ENCODE data around the gene GTF2A1L. TPM values are rescaled to one million over a fixed set of nuclear protein-coding genes. Genes with fewer than 3 reads are reported as not detected.

GTF2A1L gene
- 24.5 TPM for total RNA-seq
- 4.0 TPM for polyA plus RNA-seq

GRCh38 chr2:48617618-48618017 is at the start of gene GTF2A1L:
TSS of gene GTF2A1L (plus strand) at chr2:48617856. CDS start at chr2:48617875, 19 bp downstream.
- WGBS: 83% methylated on average over 26 of the region's 26 CpGs
- H3K4me3 ChIP-seq (ENCODE audit: low read depth, low read length): no peak within 1 kb of the TSS

GRCh38 chr2:48568547-48568946 is 49.1 kb upstream of the GTF2A1L start:
- Histone ChIP-seq H3K4me1 (ENCODE audit: insufficient read depth) (no peaks in the 10 kb centered on the region), H3K27ac (ENCODE audit: low read depth) (no peak overlapping the region), H3K4me3 (ENCODE audit: low read depth, low read length) (no peak overlapping the region), H3K36me3 (ENCODE audit: insufficient read depth) (no peaks in the 10 kb centered on the region)
- no peak for DNase-seq (ENCODE audit: extremely low spot score)
- WGBS: 84% methylated on average over 4 of the region's 4 CpGs

More at GRCh38 chr2:48617618-48618017, at the start of gene GTF2A1L:
- DNase-seq (ENCODE audit: extremely low spot score): no peak
- H3K36me3 ChIP-seq (ENCODE audit: insufficient read depth): no peaks in the 10 kb centered on the region
- H3K27ac ChIP-seq (ENCODE audit: low read depth): no peak within 1 kb of the TSS
- H3K4me1 ChIP-seq (ENCODE audit: insufficient read depth): no peaks in the 10 kb centered on the region

- no peak overlapping the region for H3K27ac ChIP-seq (ENCODE audit: low read depth)
Observed at GRCh38 chr2:48569433-48569832, 48.2 kb upstream of the GTF2A1L start.

GRCh38 chr2:48572816-48573215 is 44.8 kb upstream of the GTF2A1L start:
- Histone ChIP-seq H3K4me3 (ENCODE audit: low read depth, low read length) (no peak overlapping the region), H3K27ac (ENCODE audit: low read depth) (no peak overlapping the region), H3K36me3 (ENCODE audit: insufficient read depth) (no peaks in the 10 kb centered on the region), H3K4me1 (ENCODE audit: insufficient read depth) (no peaks in the 10 kb centered on the region)
- DNase-seq (ENCODE audit: extremely low spot score): no peak
- 70% methylated on average over 5 of the region's 5 CpGs for WGBS

More at GRCh38 chr2:48569433-48569832, 48.2 kb upstream of the GTF2A1L start:
- Histone ChIP-seq H3K4me3 (ENCODE audit: low read depth, low read length) (no peak overlapping the region), H3K36me3 (ENCODE audit: insufficient read depth) (no peaks in the 10 kb centered on the region), H3K4me1 (ENCODE audit: insufficient read depth) (no peaks in the 10 kb centered on the region)
- DNase-seq (ENCODE audit: extremely low spot score): no peak

- H3K27ac ChIP-seq (ENCODE audit: low read depth): no peak overlapping the region
- no peaks in the 10 kb centered on the region for H3K36me3 ChIP-seq (ENCODE audit: insufficient read depth)
- no peak overlapping the region for H3K4me3 ChIP-seq (ENCODE audit: low read depth, low read length)
- no peak for DNase-seq (ENCODE audit: extremely low spot score)
- no peaks in the 10 kb centered on the region for H3K4me1 ChIP-seq (ENCODE audit: insufficient read depth)
- WGBS: 78% methylated on average over 9 of the region's 9 CpGs
Observed at GRCh38 chr2:48574353-48575287, 43.0 kb upstream of the GTF2A1L start.

- 82% methylated on average over 4 of the region's 4 CpGs for WGBS
- Histone ChIP-seq H3K27ac (ENCODE audit: low read depth) (no peak overlapping the region), H3K36me3 (ENCODE audit: insufficient read depth) (no peaks in the 10 kb centered on the region), H3K4me1 (ENCODE audit: insufficient read depth) (no peaks in the 10 kb centered on the region), H3K4me3 (ENCODE audit: low read depth, low read length) (no peak overlapping the region)
- DNase-seq (ENCODE audit: extremely low spot score): no peak
Observed at GRCh38 chr2:48578313-48578712, 39.3 kb upstream of the GTF2A1L start.

- no peaks in the 10 kb centered on the region for H3K36me3 ChIP-seq (ENCODE audit: insufficient read depth)
- no peak overlapping the region for H3K27ac ChIP-seq (ENCODE audit: low read depth)
- WGBS: 87% methylated on average over 3 of the region's 3 CpGs
- no peaks in the 10 kb centered on the region for H3K4me1 ChIP-seq (ENCODE audit: insufficient read depth)
- no peak overlapping the region for H3K4me3 ChIP-seq (ENCODE audit: low read depth, low read length)
- DNase-seq (ENCODE audit: extremely low spot score): no peak
Observed at GRCh38 chr2:48583961-48584360, 33.7 kb upstream of the GTF2A1L start.

GRCh38 chr2:48584551-48584950 is 33.1 kb upstream of the GTF2A1L start:
- Histone ChIP-seq H3K27ac (ENCODE audit: low read depth) (no peak overlapping the region), H3K36me3 (ENCODE audit: insufficient read depth) (no peaks in the 10 kb centered on the region), H3K4me3 (ENCODE audit: low read depth, low read length) (no peak overlapping the region), H3K4me1 (ENCODE audit: insufficient read depth) (no peaks in the 10 kb centered on the region)
- WGBS: 96% methylated on average over 4 of the region's 4 CpGs
- DNase-seq (ENCODE audit: extremely low spot score): no peak

GRCh38 chr2:48586433-48586832 is 31.2 kb upstream of the GTF2A1L start:
- no peak overlapping the region for H3K27ac ChIP-seq (ENCODE audit: low read depth)
- no peaks in the 10 kb centered on the region for H3K4me1 ChIP-seq (ENCODE audit: insufficient read depth)
- no peaks in the 10 kb centered on the region for H3K36me3 ChIP-seq (ENCODE audit: insufficient read depth)
- 56% methylated on average over 4 of the region's 4 CpGs for WGBS
- DNase-seq (ENCODE audit: extremely low spot score): no peak
- H3K4me3 ChIP-seq (ENCODE audit: low read depth, low read length): no peak overlapping the region

- DNase-seq (ENCODE audit: extremely low spot score): no peak
- 74% methylated on average over 5 of the region's 5 CpGs for WGBS
- Histone ChIP-seq H3K4me3 (ENCODE audit: low read depth, low read length) (no peak overlapping the region), H3K27ac (ENCODE audit: low read depth) (no peak overlapping the region), H3K36me3 (ENCODE audit: insufficient read depth) (no peaks in the 10 kb centered on the region), H3K4me1 (ENCODE audit: insufficient read depth) (no peaks in the 10 kb centered on the region)
Observed at GRCh38 chr2:48587560-48587959, 30.1 kb upstream of the GTF2A1L start.

GRCh38 chr2:48587961-48588360 is 29.7 kb upstream of the GTF2A1L start:
- H3K36me3 ChIP-seq (ENCODE audit: insufficient read depth): no peaks in the 10 kb centered on the region
- no peaks in the 10 kb centered on the region for H3K4me1 ChIP-seq (ENCODE audit: insufficient read depth)
- WGBS: 86% methylated on average over 3 of the region's 3 CpGs

GRCh38 chr2:48588745-48589144 is 28.9 kb upstream of the GTF2A1L start:
- no peaks in the 10 kb centered on the region for H3K4me1 ChIP-seq (ENCODE audit: insufficient read depth)
- no peak overlapping the region for H3K4me3 ChIP-seq (ENCODE audit: low read depth, low read length)
- DNase-seq (ENCODE audit: extremely low spot score): no peak
- H3K27ac ChIP-seq (ENCODE audit: low read depth): no peak overlapping the region
- WGBS: 84% methylated on average over 1 of the region's 1 CpG
- H3K36me3 ChIP-seq (ENCODE audit: insufficient read depth): no peaks in the 10 kb centered on the region

More at GRCh38 chr2:48587961-48588360, 29.7 kb upstream of the GTF2A1L start:
- H3K4me3 ChIP-seq (ENCODE audit: low read depth, low read length): no peak overlapping the region
- DNase-seq (ENCODE audit: extremely low spot score): no peak
- H3K27ac ChIP-seq (ENCODE audit: low read depth): no peak overlapping the region

- H3K27ac ChIP-seq (ENCODE audit: low read depth): no peak overlapping the region
- DNase-seq (ENCODE audit: extremely low spot score): no peak
- H3K4me3 ChIP-seq (ENCODE audit: low read depth, low read length): no peak overlapping the region
- no peaks in the 10 kb centered on the region for H3K36me3 ChIP-seq (ENCODE audit: insufficient read depth)
- 31% methylated on average over 5 of the region's 5 CpGs for WGBS
- no peaks in the 10 kb centered on the region for H3K4me1 ChIP-seq (ENCODE audit: insufficient read depth)
Observed at GRCh38 chr2:48589170-48589767, 28.4 kb upstream of the GTF2A1L start.

GRCh38 chr2:48590017-48590416 is 27.6 kb upstream of the GTF2A1L start:
- Histone ChIP-seq H3K36me3 (ENCODE audit: insufficient read depth) (no peaks in the 10 kb centered on the region), H3K27ac (ENCODE audit: low read depth) (no peak overlapping the region)

More at GRCh38 chr2:48590017-48590416, 27.6 kb upstream of the GTF2A1L start:
- no peak for DNase-seq (ENCODE audit: extremely low spot score)
- H3K4me3 ChIP-seq (ENCODE audit: low read depth, low read length): no peak overlapping the region
- no peaks in the 10 kb centered on the region for H3K4me1 ChIP-seq (ENCODE audit: insufficient read depth)
- WGBS: 88% methylated on average over 1 of the region's 1 CpG

Measured in urinary bladder (tissue), 4 donors.